ENCODE measurements around the gene RBM47.
"Not testable (repeated sequence)": the region's sequence is repeated elsewhere in the genome, so short reads cannot be mapped to it uniquely, and the experiment has no call there.

Gene RBM47

DNA sequence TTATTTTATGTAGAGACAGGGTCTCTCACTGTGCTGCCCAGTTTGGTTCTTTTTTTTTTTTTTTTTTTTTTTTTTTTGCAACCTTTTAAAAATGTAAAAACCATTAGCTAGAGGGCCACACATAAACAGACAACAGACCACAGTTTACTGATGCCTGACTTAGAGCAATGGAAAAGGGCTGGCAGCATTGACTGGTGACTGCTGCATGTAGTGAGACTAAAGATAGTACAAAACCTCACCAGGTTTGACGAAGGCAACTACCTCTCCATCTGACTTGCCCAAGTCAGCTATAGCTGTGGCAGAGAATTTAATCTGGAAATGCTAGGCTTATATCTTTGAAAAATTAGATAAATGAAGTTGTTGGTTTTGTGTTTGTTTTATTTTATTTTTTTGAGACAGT, 102.9 kb downstream of the RBM47 start:
- DNase-seq (ENCODE audit: low spot score): no peak

DNA sequence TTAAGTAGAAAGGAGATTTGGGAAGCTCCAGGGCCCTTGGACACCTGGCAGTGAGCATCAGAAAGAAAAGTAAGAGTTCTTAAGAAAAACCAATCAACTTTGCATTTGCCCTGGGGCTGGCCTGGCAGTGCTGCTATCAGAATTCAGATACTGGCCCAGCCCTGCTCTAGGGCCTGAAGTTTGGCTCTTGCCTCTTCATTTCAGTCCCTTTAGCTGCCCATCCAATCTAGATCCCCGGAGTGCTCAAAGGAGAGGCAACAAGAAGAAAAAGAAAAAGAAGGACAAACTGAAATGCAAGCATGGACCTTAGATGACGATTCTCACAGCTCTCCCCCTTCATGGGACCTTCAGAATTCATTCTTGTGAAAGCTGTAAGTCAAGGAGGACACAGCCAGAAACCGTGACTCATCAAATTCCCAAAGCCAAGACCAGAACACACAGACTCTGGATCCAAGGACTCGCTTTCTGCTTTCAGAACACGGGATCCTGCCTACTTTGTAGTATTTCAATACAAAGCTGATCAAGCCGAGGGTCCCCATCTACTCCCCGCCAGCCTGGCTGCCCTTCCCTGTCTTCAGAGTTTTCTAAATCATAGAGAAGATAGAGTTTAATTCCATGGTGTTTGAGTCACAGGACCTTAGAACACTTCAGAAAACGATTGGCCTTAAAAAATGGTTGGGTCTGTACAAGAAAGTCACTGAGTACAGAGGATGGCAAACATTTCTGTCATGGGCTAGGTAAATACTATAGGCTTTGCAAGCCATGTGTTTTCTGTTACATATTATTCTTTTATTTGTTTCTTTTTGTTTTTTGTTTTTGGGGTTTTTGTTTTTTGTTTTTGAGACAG, 103.7 kb downstream of the RBM47 start:
- peak; percentile 70 for DNase-seq (ENCODE audit: low spot score)

DNA sequence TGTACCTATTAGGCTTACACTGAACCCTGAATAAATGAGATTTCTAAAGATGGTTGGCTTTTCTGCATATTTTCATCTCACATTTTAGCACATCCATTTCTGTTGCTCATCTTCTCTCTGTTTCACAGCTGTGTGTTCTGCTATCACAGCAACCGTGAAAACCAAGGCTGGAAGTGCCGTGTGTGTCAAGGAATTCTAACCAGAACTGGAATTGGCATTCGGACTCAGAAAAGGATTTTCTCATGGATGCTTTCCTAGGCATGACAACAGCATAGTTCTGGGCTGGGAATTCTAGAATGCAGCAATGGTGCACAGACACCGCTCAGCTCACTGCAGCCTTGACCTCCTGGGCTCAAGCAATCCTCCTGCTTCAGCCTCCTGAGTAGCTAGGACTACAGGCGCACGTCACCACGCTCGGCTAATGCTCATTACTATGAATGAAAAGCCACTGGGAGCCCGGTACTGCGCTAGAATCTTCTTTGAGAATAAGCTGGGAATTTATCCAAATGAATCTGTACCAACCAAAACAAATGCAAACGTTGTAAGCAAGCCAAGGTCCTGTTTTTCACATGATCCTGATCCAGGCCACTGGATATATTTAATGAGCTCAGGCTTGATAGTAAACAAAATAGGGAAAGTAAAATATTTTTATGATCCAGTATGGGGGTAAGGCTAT, 105.2 kb downstream of the RBM47 start:
- no peak for DNase-seq (ENCODE audit: low spot score)

DNA sequence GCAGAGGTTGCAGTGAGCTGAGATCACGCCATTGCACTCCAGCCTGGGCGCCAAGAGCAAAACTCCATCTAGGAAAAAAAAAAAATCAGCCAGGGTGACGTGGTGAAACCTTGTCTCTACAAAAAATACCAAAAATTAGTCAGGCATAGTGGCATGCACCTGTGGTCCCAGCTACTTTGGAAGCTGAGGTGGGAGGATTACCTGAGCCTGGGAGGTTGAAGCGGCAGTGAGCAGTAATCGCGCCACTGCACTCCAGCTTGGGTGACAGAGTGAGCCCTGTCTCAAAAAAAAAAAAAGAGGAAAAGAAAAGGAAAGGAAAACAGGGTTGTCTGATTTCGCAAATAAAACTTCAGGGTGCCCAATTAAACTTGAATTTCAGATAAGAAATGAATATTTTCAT, 106.1 kb downstream of the RBM47 start:
- DNase-seq (ENCODE audit: low spot score): no peak

DNA sequence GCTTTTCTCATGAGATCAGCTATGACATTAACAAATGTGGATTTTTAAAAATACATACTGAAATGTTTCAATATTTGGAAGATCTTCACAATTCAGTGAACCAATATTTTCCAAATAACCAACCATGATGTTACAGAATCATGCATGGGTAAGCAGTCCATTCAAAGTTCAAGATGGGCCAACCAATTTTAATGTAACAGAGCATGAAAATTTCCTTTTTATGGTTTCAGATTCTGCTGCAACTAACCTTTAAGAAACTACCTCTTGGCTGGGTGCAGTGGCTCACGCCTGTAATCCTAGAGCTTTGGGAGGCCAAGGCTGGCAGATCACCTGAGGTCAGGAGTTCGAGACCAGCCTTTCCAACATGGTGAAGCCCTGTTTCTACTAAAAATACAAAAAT, 107.7 kb downstream of the RBM47 start:
- DNase-seq (ENCODE audit: low spot score): no peak

DNA sequence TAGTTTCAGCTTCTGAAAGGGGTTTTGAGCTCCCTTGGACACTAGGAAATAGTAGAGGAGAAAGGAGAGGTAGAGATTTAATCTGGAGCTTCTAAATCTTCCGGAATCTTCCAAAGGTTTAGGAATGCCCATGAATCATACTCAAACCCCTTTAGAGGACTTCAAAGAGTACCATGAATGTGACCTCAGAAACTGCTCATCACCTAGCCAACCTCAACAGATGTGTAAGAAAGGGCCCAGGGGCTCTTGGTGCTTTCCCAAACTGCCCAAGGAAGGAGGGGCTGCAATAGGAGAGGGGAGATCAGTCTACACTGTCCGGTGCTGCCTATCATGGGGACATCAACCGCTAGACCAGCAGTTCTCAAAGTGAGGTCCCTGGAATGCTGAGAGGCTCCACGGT, 109.1 kb downstream of the RBM47 start:
- no peak for DNase-seq (ENCODE audit: low spot score)

DNA sequence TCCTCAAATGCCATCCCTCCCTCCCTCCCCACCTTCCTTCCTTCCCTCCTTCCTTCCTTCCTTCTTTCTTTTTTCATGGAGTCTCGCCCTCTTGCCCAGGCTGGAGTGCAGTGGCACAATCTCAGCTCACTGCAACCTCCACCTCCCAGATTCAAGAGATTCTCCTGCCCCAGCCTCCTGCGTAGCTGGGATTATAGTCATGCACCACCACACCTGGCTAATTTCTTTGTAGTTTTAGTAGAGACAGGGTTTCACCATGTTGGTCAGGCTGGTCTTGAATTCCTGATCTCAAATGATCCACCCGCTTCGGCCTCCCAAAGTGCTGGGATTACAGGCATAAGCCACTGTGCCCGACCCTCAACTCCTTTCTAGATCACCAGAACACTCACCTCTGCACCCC, 112.6 kb downstream of the RBM47 start:
- DNase-seq (ENCODE audit: low spot score): not testable (repeated sequence)

DNA sequence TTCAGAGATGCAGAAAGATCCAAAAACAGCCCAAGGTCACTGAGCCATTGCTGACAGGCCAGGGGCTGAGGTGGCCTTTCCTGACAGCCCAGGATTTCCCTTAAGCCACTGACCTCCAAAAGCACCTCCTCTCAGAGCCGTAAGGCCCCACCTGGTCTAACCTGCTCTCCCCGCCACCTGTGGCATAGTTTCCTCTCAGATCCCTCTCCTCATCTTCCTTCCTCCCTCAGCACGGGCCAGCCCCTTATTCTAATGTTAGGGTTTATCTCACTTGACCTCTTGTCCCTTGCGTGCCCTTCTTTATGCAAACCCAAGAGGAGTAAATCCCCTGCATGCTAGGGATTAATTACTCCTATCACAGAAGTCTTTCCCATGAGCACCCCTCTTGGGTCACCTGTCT, 113.0 kb downstream of the RBM47 start:
- no peak for DNase-seq (ENCODE audit: low spot score)

DNA sequence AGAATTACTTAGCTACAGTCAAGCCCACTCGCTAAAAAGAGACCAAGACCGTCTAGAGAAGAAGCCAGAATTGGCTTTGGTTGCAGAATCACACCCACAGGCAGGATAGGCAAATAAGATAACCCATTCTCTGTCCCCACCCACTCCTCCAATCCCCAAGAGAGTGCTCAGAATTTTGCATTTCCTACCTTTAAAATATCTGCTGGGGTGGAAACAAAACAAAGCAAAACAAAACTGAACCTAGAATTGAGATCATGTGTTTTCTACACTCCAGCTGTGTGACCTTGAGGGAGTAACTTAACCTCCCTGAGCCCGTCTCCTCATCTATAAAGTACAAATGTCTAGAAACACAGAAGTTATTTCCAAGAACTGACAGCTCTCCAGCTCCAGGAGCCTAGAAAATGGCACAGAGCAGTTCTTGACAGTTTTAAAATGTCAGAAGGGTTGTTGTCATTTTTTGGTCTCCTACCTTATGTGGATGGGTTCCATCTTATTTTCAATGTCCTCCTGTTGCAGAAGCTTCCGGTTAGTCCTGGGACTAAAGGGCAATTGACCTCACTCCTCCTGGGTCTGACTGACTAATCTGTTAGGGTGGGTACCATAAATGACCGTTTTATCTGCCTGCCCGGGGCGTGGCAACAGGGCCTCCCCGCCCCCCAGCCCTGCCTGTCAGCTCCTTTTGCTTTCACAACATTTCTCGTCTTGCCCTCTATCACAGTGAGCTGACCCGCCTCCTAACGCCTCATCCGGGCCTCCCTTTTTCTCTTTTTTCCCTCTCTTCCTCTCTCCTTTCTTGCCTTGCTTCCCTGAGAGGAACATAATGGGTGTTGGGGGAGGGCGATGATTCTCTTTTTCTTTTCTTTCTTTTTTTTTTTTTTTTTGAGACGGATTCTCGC, 114.0 kb downstream of the RBM47 start:
- peak; percentile 86 for DNase-seq (ENCODE audit: low spot score)

DNA sequence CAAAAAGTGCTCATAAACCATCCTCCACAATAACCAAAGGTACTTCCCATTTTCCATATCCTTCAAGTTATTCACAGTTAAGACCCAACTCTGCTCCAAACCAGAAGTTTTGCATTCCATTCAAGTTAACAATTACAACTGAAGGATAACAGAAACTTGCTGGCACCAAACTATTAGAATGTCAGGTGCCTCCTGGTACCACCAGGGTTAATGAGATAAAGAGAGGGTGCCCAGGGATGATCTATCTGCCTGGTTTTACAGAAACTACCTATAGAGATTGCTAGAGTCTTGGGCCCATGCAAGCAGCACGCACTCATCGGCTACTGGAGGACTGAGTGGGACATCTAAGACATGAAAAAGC, 114.6 kb downstream of the RBM47 start:
- peak; percentile 33 for DNase-seq (ENCODE audit: low spot score)

DNA sequence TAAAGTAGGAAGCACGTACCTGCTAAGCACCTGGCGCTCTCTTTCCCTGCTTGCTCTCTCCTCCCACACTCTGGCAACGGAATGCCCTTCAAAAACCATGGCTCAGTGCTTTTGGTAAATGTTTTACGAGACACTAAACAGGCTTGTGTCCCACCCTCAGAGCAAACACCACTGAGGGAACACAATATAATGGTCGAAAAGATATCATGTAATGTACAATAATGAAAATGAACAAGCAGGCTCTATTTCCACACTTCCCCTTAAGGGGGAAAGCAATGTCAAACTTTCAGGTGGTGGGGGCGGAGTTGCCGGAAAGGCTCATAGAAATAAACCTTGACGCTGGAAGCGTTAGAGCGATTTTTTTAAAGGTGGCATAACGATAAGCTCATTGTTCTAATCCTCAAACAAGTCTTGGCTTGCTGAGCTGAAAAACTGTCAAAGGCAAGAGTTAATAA, 115.1 kb downstream of the RBM47 start:
- peak; percentile 84 for DNase-seq (ENCODE audit: low spot score)

DNA sequence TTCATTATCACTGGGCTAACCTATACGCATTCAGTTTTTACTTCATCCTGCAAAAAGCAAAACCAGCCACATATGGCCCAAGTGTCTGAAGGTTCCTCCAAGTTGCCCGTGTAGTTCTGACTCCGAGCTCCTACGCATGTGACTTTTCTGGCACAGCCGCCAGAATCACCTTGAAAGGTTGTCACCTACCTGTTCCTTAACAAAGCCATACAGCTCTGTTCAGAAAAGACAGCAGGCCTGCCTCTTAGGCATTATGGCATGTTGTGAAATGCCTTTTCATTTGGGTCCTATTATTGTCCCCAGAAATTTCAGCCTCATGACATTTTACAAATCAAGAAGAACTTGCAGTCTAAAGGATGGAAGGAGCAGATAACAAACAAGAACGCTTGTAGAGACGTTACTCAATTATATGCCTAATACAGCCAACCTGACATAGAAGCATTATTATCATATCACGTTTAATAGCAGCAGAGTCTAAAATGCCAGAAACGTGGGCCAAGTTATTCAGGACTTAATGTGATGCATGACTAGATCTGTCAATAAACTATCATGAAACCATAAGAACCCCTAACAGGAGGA, 118.5 kb downstream of the RBM47 start:
- no peak for DNase-seq (ENCODE audit: low spot score)

DNA sequence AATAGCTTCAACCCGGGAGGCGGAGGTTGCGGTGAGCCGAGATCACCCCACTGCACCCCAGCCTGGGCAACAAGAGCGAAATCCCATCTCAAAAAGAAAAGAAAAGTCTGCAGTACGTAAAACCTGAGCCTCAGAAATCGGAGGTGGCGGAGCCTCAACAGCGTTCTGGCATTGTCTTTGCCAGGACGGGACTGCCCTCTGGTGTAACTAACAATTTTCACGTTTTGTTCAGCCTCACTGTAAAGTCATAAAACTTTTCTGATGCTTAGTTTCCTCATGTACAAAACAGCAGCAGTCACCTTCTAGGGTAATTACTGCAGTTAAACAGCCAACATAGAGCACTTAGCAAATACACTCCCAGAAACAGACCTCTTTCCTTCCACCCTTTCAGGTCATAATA, 121.7 kb downstream of the RBM47 start:
- DNase-seq (ENCODE audit: low spot score): no peak

DNA sequence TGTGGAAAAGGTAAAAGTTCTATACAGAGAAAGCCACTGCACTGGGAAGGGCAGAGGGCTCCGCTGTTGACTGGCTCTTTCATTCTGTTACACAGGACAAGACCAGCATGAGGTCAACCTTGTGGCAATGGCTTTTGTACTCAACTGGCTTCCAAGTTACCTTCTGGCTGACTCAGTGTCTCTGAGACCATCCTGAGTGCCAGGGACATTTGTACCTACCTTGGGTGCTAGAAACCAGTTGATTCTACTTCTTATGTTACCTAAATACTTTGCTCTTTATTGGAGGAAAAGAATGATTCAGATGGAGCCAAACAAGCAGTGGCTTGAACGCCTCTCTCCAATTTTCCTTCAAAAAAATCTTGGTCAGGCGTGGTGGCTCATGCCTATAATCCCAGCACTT, 123.2 kb downstream of the RBM47 start:
- DNase-seq (ENCODE audit: low spot score): no peak

DNA sequence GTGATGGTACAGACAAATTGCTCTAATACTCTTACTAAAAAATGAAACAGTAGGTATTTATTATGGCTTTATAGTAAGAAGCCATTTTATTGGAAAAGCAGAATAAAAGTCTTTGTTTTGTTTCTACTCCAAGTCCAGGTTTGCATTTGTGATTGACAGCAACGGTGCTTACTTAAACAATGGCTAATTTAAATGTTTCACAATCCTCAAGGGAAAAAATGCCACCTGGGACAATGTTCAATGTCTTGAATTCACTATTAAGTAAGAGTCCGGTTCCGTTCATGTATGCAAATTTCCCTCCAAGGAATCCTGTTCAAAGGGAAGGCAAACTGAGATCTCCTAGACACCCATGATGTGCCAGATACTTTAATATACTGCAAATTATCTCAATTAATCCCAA, 123.6 kb downstream of the RBM47 start:
- no peak for DNase-seq (ENCODE audit: low spot score)

DNA sequence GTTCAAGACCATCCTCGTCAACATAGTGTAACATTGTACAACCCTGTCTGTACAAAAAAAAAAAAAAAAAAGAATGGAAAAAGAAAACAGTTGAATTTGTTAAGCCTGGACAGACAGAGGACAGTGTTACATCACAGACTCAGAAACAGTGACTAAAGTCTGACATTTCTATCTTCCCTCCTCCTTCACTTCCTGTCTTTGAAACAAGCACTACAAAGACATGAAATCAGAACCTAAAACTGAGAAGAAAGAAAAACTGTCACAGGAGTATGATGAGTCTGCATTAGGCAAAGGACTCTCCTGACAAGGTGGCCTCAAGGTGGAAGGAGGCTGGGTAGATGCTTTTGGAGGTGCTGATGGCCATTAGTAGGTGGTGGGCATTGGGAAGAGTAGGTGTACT, 126.7 kb downstream of the RBM47 start:
- no peak for DNase-seq (ENCODE audit: low spot score)

DNA sequence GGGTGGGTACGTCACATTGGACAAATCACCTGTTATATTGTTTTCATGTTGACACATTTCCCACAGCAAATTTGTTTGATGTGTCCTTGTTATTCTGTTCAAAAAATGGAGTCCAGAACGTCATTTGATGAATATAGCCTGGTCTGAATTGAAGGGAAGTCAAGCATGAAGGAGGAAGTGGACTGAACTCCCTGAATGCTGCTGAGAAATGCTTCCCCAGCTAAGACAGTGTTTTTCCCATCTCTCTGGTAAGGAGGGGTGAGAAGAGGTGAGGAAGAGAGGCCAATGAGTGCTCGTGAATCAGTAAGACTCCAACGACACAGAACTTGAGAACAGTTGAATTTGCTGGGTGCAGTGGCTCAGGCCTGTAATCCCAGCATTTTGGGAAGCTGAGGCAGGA, 127.4 kb downstream of the RBM47 start:
- DNase-seq (ENCODE audit: low spot score): no peak

DNA sequence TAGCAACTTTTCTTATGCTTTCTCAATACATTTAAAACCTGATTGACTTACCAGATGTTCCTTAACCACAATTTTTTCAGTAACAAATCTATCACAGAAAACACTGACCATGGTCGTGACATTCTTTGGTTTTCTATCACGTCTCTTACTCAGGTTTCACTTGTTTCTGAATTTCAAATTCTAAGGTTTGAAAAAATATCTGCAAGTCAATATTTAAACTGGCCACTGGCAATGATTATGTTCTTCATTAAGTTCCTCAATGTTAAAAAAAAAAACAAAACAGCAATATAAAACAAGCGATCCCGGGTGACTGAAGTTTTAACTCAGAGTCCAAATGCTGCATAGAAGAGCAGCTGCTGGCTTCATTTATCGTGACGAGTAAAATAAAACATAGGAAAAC, 128.9 kb downstream of the RBM47 start:
- no peak for DNase-seq (ENCODE audit: low spot score)

DNA sequence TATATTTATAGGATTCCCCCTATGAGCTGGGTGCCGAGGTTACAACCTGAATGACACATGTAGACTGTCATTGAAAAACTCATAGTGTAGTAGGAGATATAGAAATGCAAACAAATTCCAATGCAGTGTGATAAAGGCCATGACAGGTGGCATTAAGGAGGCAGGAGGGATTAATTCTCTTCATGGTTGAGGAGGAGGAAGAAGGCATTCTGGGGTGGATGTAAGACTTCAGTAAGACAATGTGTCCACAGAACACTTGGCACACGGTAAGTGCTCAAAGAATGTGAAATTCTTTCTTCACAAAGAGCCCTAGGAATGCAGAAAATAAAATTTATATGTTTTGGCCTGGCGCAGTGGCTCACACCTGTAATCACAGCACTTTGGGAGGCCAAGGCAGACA, 136.5 kb downstream of the RBM47 start:
- no peak for DNase-seq (ENCODE audit: low spot score)

DNA sequence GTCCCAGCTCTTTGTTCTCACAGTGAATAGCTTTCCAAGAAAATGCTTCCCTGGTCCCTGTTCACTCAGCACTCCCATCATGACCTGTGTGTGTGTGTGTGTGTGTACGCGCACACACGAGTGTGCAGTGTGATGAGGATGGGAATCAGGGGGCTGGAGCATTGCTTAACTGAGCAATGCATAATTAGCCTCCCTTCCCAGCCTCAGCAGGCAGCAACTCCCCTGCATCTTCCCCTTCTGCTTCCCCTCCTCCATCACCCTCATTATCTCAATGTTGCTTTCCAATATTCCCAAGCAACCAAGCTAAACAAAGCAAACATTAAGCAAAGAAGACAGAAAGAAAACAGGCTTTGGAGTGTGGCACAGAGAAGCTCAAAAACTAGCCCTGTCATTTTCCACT, 137.0 kb downstream of the RBM47 start:
- DNase-seq (ENCODE audit: low spot score): no peak

DNA sequence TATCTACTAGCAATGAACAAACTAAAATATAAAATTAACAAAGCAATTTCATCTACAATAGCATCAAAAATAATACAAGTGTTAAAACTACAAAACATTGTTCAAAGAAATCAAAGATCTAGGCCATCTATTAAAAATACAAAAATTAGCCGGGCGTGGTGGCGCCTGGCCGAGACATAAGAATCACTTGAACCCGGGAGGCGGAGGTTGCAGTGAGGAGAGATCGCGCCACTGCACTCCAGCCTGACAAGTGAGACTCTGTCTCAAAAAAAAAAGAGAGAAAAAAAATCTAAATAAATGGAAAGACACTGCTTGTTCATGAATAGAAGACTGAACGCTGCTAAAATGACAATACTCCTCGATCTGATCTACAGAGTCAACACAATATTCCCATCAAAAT, 139.2 kb downstream of the RBM47 start:
- no peak for DNase-seq (ENCODE audit: low spot score)

DNA sequence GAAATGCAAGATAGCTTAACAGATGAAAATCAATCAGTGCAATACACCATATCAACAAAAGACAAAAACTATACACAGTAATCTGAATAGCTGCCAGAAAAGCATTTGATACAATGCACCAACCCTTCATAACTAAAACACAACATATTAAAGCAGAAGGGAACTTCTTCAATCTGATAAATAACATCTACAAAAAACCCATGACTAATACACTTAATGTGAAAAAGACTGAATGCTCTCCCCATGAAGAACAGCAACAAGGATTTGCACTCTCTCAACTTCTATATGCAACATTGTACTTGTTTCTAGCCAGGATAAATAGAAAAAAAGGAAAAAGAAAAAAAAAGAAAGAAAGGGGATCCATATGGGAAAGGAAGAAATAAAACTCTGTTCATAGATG, 139.7 kb downstream of the RBM47 start:
- DNase-seq (ENCODE audit: low spot score): no peak

Measured in LoVo (cell line).